Measurements from ENCODE around the gene PDE6G. TPM values are rescaled to one million over a fixed set of nuclear protein-coding genes. Genes with fewer than 3 reads are reported as not detected.

PDE6G gene
- total and polyA plus RNA-seq, 2 of the 13 experiments (the other 11 are each of a cell fraction or from before 2014, with no cell fraction given) = 1.4 to 6.7 TPM

DNA sequence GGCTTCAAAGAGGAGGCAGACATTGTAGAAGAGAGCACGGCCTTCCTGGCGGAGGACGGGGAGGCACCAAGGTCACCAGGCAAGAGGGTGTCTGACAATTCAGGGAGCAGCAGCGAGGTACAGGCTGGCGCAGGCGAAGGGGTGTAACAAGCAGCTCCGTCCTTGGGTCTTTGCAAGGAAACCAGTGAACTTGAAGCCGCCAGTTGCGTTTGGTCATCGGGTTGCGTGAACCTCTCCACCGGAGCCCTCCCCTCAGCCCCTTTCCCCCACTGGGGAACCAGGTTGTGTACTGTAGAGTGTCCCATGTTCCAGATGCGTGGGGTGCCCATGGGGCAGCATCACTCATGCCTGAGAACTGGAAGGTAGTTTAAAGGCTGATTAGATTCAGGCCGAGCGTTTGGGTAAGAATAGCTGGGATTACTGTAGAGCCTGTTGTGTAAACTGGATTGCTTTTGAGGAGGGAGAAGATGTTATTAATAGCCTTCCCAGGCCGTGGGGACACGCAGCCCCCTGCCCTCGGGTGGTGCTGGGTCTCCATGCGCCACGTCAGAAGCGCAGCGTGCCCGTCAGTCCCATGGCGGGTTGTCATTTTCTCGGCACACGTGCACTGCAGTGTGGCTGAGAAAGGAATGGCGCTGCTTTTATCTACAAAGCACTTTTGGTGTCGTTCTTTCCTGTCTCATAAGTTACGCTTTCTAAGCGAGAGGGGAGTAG is 49.3 kb upstream of the PDE6G start:
- ATAC-seq (no peak), DNase-seq (ENCODE audit: low spot score) (no peak), FAIRE-seq (no peak)
- H3K4me1 ChIP-seq (ENCODE audit: insufficient read depth, low read length) = peaks cover 38% of the 10 kb centered on the region
- H3K79me2 ChIP-seq (ENCODE audit: insufficient read depth, low read length) = peaks cover 47% of the 10 kb centered on the region
- peak overlapping the region; percentile 21 for H3K27ac ChIP-seq (ENCODE audit: extremely low read length, insufficient read depth, low read length)
- no peaks in the 10 kb centered on the region; a peak in 1 of 5 replicates for H3K27me3 ChIP-seq (ENCODE audit: control insufficient read depth in 1 of 2, insufficient read depth in 2 of 2, low read length in 2 of 2)
- peaks cover 24 to 48% of the 10 kb centered on the region in 2 experiments for H3K36me3 ChIP-seq (replicated peaks in 1 of 2; ENCODE audit: control insufficient read depth in 1 of 2, insufficient read depth in 2 of 2, low read length in 2 of 2)
- in situ Hi-C loops (cut with HindIII; ENCODE audit: extremely low pct_ligation_motif_present, low pct_unique_long_range_greater_than_20kb) = no loop called here
- peaks cover 13% of the 10 kb centered on the region; the same call in 1 of the 2 replicates for H4K20me1 ChIP-seq (ENCODE audit: insufficient read depth, low read length)
- no TSS peak for BruUV-seq (replicated peaks)
- H3K9ac ChIP-seq (ENCODE audit: insufficient read depth, low read depth, low read length) = peak overlapping the region; percentile 9; the same call in 1 of the 2 replicates
- no peak overlapping the region for H3K4me2 ChIP-seq (ENCODE audit: low read depth, low read length)
- 0 out of 2 replicates have a peak, but pooled peaks have one; percentile 71 for TF ChIP-seq NRL (CRISPR knock-in tag; IDR thresholded peaks at IDR 0.05; ENCODE audit: borderline replicate concordance)
- peak; percentile 66 for TF ChIP-seq RBFOX2 (IDR thresholded peaks at IDR 0.05; ENCODE audit: low read depth, low read length)
- no peak for TF ChIP-seq CHCHD3 (CRISPR knock-in tag; IDR thresholded peaks at IDR 0.05)
- TF ChIP-seq RORA (CRISPR knock-in tag; IDR thresholded peaks at IDR 0.05) = no peak
- TF ChIP-seq ZFP37 (CRISPR knock-in tag; IDR thresholded peaks at IDR 0.05; ENCODE audit: borderline replicate concordance) = no peak
- 0 out of 2 replicates have a peak, but pooled peaks have one; percentile 23 for TF ChIP-seq RBAK (CRISPR knock-in tag; IDR thresholded peaks at IDR 0.05)
- TF ChIP-seq ZNF615 (CRISPR knock-in tag; IDR thresholded peaks at IDR 0.05; ENCODE audit: borderline replicate concordance) = no peak
- peak; percentile 59 for TF ChIP-seq AGO2 (optimal IDR thresholded peaks at IDR 0.05; ENCODE audit: low read depth, low read length)
- TF ChIP-seq RBM22 (optimal IDR thresholded peaks at IDR 0.05; ENCODE audit: low read length) = peak; percentile 92
- TF ChIP-seq, protein P1, sequence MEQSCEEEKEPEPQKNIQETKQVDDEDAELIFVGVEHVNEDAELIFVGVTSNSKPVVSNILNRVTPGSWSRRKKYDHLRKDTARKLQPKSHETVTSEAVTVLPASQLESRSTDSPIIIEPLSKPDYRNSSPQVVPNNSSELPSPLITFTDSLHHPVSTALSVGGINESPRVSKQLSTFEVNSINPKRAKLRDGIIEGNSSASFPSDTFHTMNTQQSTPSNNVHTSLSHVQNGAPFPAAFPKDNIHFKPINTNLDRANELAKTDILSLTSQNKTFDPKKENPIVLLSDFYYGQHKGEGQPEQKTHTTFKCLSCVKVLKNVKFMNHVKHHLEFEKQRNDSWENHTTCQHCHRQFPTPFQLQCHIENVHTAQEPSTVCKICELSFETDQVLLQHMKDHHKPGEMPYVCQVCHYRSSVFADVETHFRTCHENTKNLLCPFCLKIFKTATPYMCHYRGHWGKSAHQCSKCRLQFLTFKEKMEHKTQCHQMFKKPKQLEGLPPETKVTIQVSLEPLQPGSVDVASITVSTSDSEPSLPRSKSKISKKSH (CRISPR knock-in tag; IDR thresholded peaks at IDR 0.05; ENCODE audit: borderline replicate concordance) = peak; percentile 49; the same call in 1 of the 2 replicates
- no peak overlapping the region for H3K4me3 ChIP-seq (replicated peaks in 1 of 3; ENCODE audit: insufficient read depth in 1 of 3, low read depth in 2 of 3, low read length in 3 of 3)
- ChIA-PET CTCF (ENCODE audit: low intra/inter-chr PET ratio, low total read pairs) (no interaction called here), POLR2A (interaction anchor here (1.0 to 4.9 kb wide), 3 partner anchors 7 to 285 kb away, joined by 3 to 143 read pairs (median 124); partner anchors contain the start of genes ARL16, HGS and SLC25A10)
- 96% methylated on average over 30 of the region's 30 CpGs for WGBS (ENCODE audit: low lambda C conversion rate)
- intact Hi-C loops (cut with micrococcal nuclease; ENCODE audit: unreplicated experiment) = no loop called here
- H3K9me3 ChIP-seq (ENCODE audit: low read length) = no peaks in the 10 kb centered on the region
- no peak overlapping the region for H2AFZ ChIP-seq (ENCODE audit: low read length)
